HG02678 (cell line): ENCODE data around the gene FANK1.
"Not testable (repeated sequence)": the region's sequence is repeated elsewhere in the genome, so short reads cannot be mapped to it uniquely, and the experiment has no call there.

ENCODE experiments used
- ATAC-seq: cut with Tn5 transposase; IDR thresholded peaks from one replicate; pipeline ENCODE4 v1.9.1; 2021; ENCODE audit warnings: mild to moderate bottlenecking, moderate library complexity; ENCODE audit not compliant: unreplicated experiment

FANK1 gene

DNA sequence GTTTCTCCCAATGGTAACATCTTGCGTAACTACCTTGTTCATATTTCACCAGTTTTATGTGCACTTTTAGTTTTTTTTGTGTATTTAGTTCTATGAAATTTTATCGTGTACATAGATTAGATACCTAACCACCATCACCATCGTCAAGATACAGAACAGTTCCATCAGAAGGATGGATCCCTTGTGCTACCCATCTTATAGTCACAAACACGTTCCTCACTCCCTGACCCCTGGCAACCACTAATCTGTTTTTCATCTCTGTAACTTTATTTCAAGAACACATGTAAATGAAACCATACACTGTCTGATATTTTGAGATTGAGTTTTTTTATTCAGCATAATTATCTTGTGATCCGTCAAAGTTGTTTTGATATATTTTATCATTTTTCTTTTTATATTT is 29.9 kb downstream of the FANK1 start:
- ATAC-seq: no peak

DNA sequence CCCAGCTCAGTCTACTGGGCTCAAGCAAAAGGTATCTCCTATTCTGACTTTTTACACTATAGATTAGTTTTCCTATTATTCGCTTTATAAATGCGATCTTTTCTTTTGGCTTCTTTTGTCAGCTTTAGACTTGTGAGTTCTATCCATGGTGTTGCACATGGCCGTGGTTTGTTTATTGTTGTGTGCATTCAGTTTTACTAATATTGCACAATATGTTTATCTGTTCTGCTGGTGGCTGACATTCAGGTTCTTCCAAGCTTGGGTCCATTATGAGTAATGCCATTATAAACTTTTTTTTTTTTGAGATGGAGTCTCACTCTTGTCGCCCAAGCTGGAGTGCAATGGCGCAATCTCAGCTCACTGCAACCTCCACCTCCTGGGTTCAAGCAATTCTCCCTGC is 30.9 kb downstream of the FANK1 start:
- ATAC-seq: not testable (repeated sequence)

DNA sequence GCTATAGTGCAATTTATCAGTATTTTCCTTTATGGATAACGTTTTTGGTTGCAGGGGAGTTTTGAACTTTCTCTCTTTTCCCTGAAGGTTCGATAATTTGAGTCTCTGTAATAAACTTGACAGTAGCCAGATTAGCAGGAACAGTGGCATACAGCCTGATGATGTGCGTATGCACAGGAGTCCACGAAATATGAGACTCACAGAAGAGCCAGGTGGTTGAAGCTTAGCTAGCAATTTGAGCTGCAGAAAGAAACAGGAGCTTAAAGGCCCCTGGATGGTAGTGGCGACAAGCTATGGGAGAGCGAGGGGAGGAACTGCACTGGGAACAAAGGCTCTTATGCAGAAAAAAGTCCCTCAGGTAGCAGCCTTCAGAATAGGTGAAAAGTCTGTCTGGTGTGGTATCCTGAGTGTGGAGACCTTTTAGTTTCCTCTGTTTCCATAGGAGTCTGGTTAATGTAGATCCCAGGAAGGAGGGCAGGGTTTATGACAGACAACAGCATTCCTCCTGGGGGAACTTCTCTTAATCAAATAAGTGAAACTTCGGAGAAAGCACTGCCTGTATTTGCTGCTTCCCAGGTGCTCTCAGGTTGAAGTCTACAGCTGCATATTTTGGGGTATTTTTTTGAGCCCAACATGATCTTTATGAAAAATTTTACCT is 32.7 kb downstream of the FANK1 start:
- no peak for ATAC-seq

DNA sequence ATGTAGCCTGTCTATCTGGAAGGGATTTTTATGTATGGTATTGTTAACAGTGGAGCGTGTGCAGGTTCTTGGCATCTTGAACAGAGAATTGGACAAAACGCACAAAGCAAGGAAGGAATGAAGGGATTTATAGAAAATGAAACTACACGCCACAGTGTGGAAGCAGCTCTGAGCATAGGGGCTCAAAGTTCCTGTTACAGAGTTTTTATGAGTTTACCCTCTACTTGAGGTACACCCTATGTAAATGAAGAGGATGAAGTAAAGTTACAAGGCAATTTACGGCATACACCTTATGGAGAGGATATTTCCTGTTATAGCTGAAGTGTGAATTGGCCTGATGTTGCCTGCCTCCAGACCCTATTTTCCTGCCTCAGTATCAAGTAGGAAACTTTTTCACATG is 33.3 kb downstream of the FANK1 start:
- no peak for ATAC-seq

DNA sequence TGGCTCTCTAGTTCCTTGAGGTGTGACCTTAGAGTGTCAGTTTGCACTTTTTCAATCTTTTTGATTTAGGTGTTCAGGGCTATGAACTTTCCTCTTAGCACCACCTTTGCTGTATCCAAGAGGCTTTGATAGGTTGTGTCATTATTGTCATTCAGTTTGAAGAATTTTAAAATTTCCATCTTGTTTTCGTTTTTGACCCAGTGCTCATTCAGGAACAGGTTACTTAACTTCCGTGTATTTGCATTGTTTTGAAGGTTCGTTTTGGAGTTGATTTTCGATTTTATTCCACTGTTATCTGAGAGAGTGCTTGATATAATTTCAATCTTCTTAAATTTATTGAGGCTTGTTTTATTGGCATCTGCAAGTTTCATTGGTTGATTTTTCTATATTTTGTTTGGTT is 37.3 kb downstream of the FANK1 start:
- no peak for ATAC-seq

DNA sequence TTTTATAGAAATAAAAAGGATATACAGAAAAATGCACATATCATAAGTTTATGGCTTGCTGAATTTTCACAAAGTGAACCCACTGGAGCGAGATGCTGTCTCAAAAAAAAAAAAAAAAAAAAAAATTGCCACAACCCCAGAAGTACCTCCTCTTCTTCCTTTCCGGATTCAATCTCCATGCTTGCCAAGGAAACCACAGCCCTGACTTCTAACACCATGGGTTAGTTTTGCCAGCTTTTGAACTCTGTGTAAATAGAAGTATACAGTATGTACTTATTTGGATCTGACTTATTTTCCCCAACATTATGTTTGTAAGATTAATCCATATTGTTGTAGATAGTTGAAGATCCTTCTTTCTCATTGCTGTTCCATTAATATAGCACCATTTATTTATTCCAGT is 40.0 kb downstream of the FANK1 start:
- ATAC-seq: no peak

DNA sequence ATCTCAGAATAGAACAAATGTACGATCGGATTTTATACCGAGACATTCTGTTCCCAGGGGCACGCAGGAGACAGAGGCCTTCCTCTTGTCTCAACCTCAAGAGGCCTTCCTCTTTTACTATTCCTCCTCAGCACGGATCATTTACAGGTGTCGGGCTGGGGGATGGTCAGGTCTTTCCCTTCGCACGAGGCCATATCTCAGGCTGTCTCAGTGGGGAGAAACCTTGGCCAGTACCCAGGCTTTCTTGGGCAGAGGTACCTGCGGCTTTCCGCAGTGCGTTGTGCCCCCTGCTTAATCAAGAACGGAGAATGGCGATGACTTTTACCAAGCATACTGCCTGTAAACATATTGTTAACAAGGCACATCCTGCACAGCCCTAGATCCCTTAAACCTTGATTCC is 44.2 kb downstream of the FANK1 start:
- no peak for ATAC-seq

DNA sequence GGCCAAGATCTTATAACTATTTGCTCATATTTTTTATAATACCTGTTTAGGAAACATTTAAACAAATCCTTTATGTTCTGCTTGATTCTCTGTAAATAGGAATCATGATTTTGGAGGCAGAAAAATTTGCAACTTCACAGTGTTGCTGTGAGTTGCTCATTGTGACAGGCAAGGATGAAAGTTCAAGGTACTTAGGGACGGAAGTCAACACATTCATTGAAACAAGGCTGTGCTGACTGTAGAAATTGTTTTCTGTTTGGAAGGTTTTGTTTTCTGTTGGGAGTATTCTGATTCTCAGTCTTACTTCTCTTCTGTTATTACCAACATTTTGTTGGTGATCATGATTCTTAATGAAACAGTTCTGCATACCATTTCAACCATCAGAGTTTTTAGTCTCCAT is 54.9 kb downstream of the FANK1 start:
- no peak for ATAC-seq

DNA sequence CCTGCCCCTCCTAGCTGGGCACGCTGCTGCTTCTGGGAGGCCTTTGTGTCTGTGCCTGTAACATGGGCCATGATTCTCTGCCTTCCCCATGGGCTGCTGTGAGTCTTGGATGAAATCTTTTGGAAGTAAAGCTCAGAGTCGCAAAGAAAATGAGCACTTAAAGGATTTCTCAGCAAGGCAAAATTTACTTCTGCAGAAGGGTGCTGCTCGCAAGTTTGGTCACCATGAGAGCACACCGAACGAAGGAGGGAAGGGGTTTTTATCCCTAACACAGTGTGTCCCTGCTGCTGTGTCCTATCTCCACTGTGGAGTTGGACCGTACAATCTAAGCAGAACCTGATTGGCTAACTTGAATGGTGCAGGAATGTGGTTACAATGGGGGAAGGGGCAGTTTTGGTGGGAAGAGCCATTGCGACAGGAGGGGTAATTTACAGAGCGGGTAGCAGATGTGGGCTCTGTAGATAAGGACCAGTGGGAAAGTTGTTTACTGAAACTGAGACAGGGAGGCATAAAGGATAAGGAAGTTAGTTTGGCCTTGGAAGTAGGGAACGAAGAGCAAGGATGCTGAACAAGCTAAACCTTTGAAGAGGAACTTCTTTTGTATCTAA is 57.5 kb downstream of the FANK1 start:
- ATAC-seq: no peak

DNA sequence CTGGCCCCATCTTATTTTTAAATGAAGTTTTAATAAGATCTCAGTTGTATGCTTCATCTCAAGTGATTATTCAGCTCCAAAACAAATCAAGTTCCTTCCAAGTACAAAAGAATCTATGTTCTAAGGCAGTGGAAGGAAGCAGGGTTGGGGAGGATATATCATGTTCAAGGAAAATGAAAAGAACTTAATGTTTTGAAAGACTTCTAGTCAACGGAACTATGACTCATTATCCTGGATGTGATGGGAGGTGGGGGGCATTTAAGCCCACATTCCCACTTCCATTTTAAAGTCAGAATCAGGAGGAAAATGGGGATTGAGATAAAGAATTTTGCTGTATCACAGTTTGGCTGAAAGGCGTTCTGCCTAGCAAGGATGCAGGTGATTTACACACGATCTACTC is 59.4 kb downstream of the FANK1 start:
- no peak for ATAC-seq

DNA sequence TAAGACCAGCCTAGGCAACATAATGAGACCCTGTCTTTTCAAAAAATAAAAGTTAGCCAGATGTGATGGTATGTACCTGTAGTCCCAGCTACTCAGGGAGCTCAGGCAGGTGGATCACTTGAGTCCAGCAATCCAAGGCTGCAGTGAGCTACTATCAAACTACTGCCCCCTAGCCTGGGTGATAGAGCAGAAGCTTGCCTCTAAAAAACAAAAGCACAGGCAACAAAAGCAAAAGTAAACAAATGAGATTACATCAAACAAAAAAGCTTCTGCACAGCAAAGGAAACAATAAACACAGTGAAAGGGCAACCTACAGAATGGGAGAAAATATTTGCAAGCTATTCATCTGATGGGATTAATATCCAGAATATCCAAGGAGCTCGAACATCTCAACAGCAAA is 65.4 kb downstream of the FANK1 start:
- no peak for ATAC-seq

DNA sequence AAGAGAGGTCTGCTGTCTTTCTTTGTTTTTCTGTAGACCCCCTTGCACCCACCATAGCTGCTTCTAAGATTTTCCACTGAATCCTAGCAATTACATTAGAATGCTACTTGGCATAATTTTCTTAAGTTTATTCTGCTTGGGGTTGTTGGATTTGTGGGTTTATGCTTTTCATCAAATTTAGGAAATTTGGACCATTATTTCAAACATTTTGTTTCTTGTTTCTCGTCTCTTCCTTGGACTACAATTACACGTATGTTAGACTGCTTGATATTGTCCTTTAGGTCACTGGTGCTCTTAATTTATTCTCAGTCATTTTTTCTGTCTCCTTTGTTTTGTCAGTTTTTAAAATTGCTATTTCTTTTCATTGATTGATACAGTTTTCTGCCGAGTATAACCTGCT is 65.8 kb downstream of the FANK1 start:
- ATAC-seq: no peak

DNA sequence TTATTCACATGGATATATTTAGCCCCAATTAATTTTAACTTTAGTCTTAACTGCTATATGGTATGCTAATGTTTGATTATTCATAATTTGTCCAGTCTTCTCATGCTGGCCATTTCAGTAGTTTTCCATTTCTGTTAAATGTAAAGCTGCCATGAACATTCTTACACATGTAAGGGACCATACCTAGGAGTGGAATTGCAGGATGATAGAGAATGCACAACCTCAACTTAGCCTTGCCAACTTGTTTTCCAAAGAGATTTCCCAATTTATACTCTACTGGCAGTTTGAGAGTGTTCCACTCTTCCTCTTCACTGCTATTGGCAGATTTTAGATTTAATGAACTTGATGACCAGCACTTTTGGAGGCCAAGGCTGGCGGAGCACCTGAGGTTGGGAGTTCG is 68.2 kb downstream of the FANK1 start:
- no peak for ATAC-seq

DNA sequence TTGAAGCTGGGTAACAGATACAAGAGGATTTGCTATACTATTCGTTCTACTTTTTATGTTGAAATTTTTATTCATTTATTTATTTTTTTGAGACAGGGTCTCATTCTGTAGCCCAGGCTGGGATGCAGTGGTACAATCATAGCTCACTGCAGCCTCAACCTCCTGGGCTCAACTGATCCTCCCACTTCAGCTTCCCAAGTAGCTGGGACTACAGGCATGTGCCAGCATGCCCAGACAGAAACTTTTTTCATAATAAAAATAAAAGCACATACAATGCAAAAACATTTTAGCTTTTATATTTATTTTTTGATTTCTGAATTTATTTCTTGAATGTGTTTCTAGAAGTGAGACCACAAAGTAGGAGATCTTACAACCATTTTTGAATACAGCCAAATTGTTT is 71.2 kb downstream of the FANK1 start:
- ATAC-seq: no peak

DNA sequence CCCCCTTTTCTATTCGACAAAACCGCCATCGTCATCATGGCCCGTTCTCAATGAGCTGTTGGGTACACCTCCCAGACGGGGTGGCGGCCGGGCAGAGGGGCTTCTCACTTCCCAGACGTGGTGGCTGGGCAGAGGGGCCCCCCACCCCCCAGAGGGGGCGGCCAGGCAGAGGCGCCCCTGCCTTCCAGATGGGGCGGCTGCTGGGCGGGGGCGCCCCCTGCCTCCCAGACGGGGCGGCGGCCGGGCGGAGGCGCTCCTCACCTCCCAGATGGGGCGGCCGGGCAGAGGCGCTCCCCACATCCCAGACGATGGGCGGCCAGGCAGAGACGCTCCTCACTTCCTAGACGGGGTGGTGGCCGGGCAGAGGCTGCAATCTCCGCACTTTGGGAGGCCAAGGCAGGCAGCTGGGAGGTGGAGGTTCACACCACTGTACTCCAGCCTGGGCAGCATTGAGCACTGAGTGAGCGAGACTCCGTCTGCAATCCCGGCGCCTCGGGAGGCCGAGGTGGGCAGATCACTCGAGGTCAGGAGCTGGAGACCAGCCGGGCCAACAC is 73.8 kb downstream of the FANK1 start:
- ATAC-seq: not testable (repeated sequence)

DNA sequence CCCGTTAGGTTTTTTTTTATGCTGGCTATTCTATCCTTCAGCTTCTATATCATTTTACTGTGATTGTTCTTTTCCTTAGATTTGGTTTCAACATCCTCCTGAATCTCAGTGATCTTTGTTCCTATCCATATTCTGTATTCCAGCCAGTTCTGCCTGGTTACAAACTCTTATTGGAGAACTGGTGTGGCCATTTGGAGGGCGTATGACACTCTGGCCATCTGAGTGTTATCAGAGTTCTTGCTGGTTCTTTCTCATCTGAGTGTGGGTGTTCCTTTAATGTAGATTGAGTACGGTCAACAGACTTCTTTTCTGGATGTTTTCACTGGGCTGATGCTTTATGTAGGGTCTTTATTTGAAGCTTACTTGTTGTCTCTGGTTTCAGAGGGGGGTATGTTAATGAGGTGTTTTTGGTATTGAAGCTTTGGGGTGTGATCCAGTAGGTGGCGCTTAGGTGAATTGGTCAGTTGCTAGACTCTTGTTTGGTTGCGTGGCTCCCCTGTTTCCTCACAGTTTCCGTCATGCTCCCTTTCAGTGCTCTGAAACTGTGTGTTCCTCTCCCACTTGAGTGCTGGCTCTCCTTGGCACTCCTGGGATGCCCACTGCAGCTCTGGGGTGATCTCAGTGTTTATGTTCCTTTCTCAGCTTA is 80.7 kb downstream of the FANK1 start:
- no peak for ATAC-seq

DNA sequence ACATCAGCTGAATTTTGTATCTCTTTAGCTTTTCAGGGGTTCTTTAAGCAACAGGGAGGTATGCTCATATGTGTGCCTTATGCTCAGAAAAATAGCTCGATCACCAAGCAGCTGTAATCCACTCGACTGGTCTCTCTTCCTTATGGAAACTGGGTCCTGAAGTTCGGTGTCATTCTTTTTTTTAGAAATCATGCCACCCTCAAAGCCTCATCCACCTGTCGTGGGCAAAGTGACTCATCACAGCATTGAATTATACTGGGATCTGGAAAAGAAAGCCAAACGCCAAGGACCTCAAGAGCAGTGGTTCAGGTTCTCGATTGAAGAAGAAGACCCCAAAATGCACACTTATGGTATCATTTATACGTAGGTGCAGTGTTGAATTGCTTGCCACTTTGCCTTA is 83.6 kb downstream of the FANK1 start:
- ATAC-seq: no peak

DNA sequence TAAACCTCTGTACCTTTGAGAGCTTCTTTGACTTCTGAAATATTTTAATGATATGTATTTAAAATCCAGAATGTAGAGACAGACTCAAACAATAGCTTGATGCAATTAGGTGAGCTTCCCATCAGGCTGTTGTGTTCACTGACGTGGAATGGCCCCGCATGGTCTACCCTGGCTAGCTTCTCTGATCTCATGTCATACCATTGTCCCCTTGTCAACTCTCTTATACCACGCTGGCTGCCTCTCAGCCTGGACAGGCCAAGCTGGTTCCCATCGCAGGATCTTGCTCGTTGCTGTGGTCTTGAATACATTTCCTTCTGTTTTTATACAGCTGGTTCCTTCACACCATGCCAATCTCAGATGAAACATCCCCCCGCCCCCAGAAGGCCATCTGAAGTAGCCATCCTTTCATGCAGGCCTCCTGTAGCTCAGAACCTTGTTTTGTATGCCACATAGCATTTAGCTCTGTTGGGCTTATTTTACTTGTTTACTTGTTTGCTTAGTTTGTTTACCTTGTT is 84.2 kb downstream of the FANK1 start:
- ATAC-seq: no peak

DNA sequence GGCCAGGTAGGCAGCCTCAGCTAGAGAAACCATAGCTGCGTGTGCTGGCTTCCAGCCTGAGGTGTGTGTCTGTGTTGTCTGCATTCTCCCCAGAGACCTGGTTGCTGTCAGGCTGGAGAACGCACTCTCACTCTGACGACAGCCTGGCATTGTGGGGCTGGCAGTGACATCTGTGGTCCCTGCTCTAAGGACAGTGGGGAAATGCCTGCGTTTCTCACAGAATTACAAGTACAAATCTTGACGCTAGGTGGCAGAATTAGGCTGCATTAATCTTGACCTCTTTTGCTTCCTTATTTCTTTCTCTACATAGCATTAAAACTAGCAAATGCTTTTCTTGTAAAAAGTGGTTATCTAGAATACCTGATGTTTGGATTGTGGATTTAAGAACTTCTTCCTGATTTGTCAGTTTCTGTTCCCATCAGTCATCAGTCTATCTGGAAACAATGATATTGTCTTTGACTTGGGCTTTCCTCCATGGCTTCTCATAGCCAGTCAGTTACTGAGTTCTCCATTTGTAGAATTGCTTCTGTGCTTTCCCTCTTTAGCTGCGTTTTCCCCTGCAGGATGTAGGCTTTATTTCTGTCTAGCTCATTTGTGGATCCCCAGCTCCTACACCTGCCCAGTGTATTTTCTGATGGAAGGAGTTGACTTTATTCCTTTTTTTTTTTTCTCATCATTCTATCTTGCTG is 86.0 kb downstream of the FANK1 start:
- ATAC-seq: peak; percentile 75

DNA sequence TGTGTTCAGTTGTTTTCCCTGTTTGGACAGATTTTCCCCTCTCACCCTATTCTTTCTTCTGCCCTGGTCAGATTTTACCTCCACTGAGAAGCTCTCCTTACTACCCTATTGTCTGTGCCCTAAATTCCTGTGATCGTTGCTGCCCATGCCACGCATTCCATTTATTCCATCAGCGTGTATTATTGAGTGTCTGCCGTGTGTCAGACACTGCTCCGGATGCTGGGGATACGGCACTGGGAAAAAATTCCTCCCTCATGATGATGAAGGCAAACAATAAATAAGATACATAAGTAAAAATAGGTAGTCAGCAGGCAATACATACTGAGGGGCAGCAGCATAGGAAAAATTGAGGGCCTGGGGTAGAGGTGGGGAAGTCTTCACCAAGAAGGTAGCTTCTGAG is 86.8 kb downstream of the FANK1 start:
- ATAC-seq: no peak

DNA sequence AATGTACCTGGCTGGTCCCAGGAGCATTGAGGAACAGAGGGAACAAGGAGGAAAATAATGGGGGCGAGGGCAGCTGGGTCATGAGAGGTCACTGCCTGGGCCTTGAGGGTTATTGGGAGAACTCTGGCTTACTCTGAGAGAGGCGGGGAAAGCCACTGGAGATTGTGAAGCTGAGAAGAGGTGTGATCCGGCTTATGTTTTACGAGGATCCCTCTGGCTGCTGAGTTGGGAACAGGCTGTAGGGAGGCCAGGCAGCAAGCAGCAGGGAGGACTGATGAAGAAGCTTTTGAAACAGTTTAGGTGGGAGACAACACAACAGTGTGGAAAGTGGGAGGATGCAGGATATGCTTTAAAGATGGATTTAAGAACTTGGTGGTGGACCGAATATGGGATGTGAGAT is 87.3 kb downstream of the FANK1 start:
- ATAC-seq: no peak

DNA sequence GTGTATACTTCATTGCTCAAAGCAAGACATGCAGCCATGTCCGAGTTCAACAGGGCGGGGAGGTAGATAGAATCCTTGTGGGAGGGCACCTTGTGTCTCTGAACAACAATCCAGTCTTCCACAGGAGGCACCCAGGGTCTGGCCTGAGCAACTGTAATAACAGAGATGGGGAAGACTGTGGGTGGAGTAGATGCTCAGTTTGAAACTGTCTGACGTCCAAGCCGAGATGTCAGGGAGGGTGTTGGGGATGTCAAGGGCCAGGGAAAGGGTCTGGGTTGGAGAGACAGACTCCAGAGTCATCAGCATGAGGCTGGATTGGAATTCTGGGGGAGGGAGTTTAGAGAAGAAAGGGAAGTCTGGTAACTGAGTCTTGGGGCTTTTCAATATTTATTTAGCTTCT is 88.0 kb downstream of the FANK1 start:
- ATAC-seq: no peak
